GM23338 (cell line): Measurements from ENCODE around the gene RAB30. TPM values are rescaled to one million over a fixed set of nuclear protein-coding genes. Genes with fewer than 3 reads are reported as not detected.

Source experiments
- ATAC-seq: fragments of 200-7000 bp; cut with Tn5 transposase; 3 replicates; pipeline ENCODE4 v1.9.1; 2020
- DNase-seq: peaks from one replicate; pipeline ENCODE4 v3.0.0-alpha.2; 2015; ENCODE audit warnings: low spot score
- H2AFZ ChIP-seq: fragments of 200-600 bp; sonication (generic); 2 replicates; pipeline ENCODE4 v1.8.0; 2016; ENCODE audit warnings: antibody characterized with exemption, mild to moderate bottlenecking, moderate library complexity
- H3F3A ChIP-seq: fragments of 200-600 bp; sonication (generic); replicated peaks from 2 replicates; pipeline ENCODE4 v1.8.0; 2017; ENCODE audit warnings: antibody characterized with exemption, mixed run types, low read depth
- H3K27ac ChIP-seq: fragments of 200-600 bp; sonication (generic); 2 replicates; pipeline ENCODE4 v1.6.1; 2016; ENCODE audit warnings: low read depth
- H3K27me3 ChIP-seq: fragments of 200-600 bp; sonication (generic); 2 replicates; pipeline ENCODE4 v1.8.0; 2016; ENCODE audit warnings: mild to moderate bottlenecking, mixed run types, moderate library complexity; ENCODE audit not compliant: insufficient read depth
- H3K36me3 ChIP-seq: fragments of 200-600 bp; sonication (generic); 2 replicates; pipeline ENCODE4 v1.8.0; 2016; ENCODE audit warnings: mild to moderate bottlenecking; ENCODE audit not compliant: insufficient read depth
- H3K4me1 ChIP-seq: fragments of 200-600 bp; sonication (generic); 2 replicates; pipeline ENCODE4 v1.8.0; 2016; ENCODE audit warnings: mild to moderate bottlenecking, moderate library complexity; ENCODE audit not compliant: insufficient read depth
- H3K4me2 ChIP-seq: fragments of 200-600 bp; sonication (generic); 2 replicates; pipeline ENCODE4 v1.7.1; 2017; ENCODE audit warnings: mixed run types
- H3K4me3 ChIP-seq: fragments of 200-600 bp; sonication (generic); 2 replicates; pipeline ENCODE4 v1.6.1; 2016; ENCODE audit warnings: mixed run types
- H3K79me2 ChIP-seq: fragments of 200-600 bp; sonication (generic); replicated peaks from 2 replicates; pipeline ENCODE4 v1.8.0; 2017; ENCODE audit warnings: mild to moderate bottlenecking; ENCODE audit not compliant: insufficient read depth
- H3K9me2 ChIP-seq: fragments of 200-600 bp; sonication (generic); 2 replicates; pipeline ENCODE4 v1.8.0; 2017; ENCODE audit not compliant: insufficient read depth
- H4K20me1 ChIP-seq: fragments of 200-600 bp; sonication (generic); replicated peaks from 2 replicates; pipeline ENCODE4 v1.8.0; 2017; ENCODE audit warnings: mild to moderate bottlenecking; ENCODE audit not compliant: insufficient read depth
- H3K27ac Mint-ChIP-seq: 2 replicates; pipeline ENCODE4 v1.8.0; 2020; ENCODE audit warnings: inconsistent platforms, mild to moderate bottlenecking, moderate library complexity, mixed read lengths
- H3K27me3 Mint-ChIP-seq: 3 replicates; pipeline ENCODE4 v1.8.0; 2022; ENCODE audit warnings: low read depth, mild to moderate bottlenecking, moderate library complexity, mixed read lengths, inconsistent platforms; ENCODE audit not compliant: insufficient read depth, poor library complexity
- H3K36me3 Mint-ChIP-seq: 3 replicates; pipeline ENCODE4 v1.8.0; 2021; ENCODE audit warnings: low read depth, mild to moderate bottlenecking, inconsistent platforms, moderate library complexity, mixed read lengths
- H3K4me1 Mint-ChIP-seq: 3 replicates; pipeline ENCODE4 v1.8.0; 2020; ENCODE audit warnings: mild to moderate bottlenecking, inconsistent platforms, mixed read lengths
- H3K4me3 Mint-ChIP-seq: 3 replicates; pipeline ENCODE4 v1.8.0; 2021; ENCODE audit warnings: moderate library complexity, mild to moderate bottlenecking, inconsistent platforms, mixed read lengths
- H3K9me3 Mint-ChIP-seq: 3 replicates; pipeline ENCODE4 v1.8.0; 2020; ENCODE audit warnings: moderate library complexity, mild to moderate bottlenecking, inconsistent platforms, mixed read lengths
- CREB1 ChIP-seq: fragments of 250-450 bp; sonication (Bioruptor Pico); IDR thresholded peaks from 2 replicates; pipeline ENCODE4 v1.5.0; 2020; ENCODE audit warnings: low read depth, mild to moderate bottlenecking, moderate library complexity
- EZH2 ChIP-seq: fragments of 200-600 bp; sonication (generic); IDR thresholded peaks from one replicate; pipeline ENCODE4 v1.8.0; 2017; ENCODE audit warnings: antibody characterized with exemption, mild to moderate bottlenecking, low read depth; ENCODE audit not compliant: unreplicated experiment
- EZH2phosphoT487 ChIP-seq: fragments of 200-600 bp; sonication (generic); IDR thresholded peaks from one replicate; pipeline ENCODE4 v1.8.1; 2018; ENCODE audit warnings: antibody characterized with exemption; ENCODE audit not compliant: unreplicated experiment
- JUNB ChIP-seq: IDR thresholded peaks from one replicate; pipeline ENCODE4 v1.6.1; 2016; ENCODE audit warnings: antibody characterized with exemption; ENCODE audit not compliant: unreplicated experiment
- REST ChIP-seq: IDR thresholded peaks from one replicate; pipeline ENCODE4 v1.6.1; 2018; ENCODE audit warnings: antibody characterized with exemption; ENCODE audit not compliant: unreplicated experiment
- STAT1 ChIP-seq: IDR thresholded peaks from one replicate; pipeline ENCODE4 v1.6.1; 2016; ENCODE audit warnings: antibody characterized with exemption; ENCODE audit not compliant: unreplicated experiment
- ZNF114 ChIP-seq: fragments of 250-450 bp; sonication (Bioruptor Pico); IDR thresholded peaks from 2 replicates; pipeline ENCODE4 v1.5.0; 2020; ENCODE audit warnings: mild to moderate bottlenecking, moderate library complexity
- polyA plus RNA-seq: library from polyadenylated mRNA; unstranded; fragments of >200 nt; fragmentation: Nextera tagmentation; extraction: Ambion mirVana; gene quantifications from 2 replicates; pipeline ENCODE4 v1.2.1, GENCODE V29; 2016
- total RNA-seq: library from RNA; depleted of rRNA; stranded (reverse); fragments of >200 nt; shearing (Covaris generic); gene quantifications from 2 replicates; pipeline ENCODE4 v1.2.3, GENCODE V29; 2014
- TF ChIP-seq, protein P1 (sequence below), 2 experiments: fragments of 200-600 bp in 1 of 2; sonication (generic) in 1 of 2; conservative IDR thresholded peaks; 2 replicates each; pipeline versions ENCODE4 v1.5.1 to v1.6.1; 2016 to 2017; ENCODE audit warnings: antibody characterized with exemption in 2 of 2, low read depth in 2 of 2, mild to moderate bottlenecking in 2 of 2, moderate library complexity in 1 of 2
- TF ChIP-seq, protein P2 (sequence below): fragments of 250-450 bp; sonication (Bioruptor Pico); IDR thresholded peaks from 2 replicates; pipeline ENCODE4 v1.5.0; 2020; ENCODE audit warnings: mild to moderate bottlenecking, moderate library complexity

Gene RAB30
- total and polyA plus RNA-seq, 2 experiments from 2014 or later = 3.3 to 6.6 TPM

DNA sequence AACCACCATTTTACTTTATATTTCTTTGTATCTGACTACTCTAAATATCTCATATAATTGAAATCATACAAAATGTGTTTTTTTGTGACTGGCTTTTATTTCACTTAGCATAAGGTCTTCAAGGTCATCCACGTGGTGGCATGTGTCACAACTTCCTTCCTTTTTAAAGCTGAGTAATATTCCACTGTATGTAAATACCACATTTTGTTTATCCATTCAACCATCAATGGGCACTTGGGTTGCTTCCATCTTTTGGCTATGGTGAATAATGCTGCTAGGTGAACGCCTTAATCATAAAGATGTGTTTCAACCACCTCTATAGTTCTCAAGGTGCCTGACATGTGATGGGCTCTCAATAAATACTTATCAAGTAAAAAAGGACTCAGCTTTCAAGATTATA lies 15.5 kb downstream of the RAB30 start (continued):
- TF ChIP-seq REST (no peak), EZH2phosphoT487 (no peak), CREB1 (CRISPR knock-in tag) (no peak), ZNF114 (CRISPR knock-in tag) (no peak)
- TF ChIP-seq, protein P1, sequence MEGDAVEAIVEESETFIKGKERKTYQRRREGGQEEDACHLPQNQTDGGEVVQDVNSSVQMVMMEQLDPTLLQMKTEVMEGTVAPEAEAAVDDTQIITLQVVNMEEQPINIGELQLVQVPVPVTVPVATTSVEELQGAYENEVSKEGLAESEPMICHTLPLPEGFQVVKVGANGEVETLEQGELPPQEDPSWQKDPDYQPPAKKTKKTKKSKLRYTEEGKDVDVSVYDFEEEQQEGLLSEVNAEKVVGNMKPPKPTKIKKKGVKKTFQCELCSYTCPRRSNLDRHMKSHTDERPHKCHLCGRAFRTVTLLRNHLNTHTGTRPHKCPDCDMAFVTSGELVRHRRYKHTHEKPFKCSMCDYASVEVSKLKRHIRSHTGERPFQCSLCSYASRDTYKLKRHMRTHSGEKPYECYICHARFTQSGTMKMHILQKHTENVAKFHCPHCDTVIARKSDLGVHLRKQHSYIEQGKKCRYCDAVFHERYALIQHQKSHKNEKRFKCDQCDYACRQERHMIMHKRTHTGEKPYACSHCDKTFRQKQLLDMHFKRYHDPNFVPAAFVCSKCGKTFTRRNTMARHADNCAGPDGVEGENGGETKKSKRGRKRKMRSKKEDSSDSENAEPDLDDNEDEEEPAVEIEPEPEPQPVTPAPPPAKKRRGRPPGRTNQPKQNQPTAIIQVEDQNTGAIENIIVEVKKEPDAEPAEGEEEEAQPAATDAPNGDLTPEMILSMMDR (conservative IDR thresholded peaks at IDR 0.05; ENCODE audit: low read depth in 2 of 2) = no peak

GRCh38 chr11:83054904-83055380 lies 16.8 kb downstream of the RAB30 start:
- H3K27me3 Mint-ChIP-seq = no peaks in the 10 kb centered on the region
- H3K4me1 ChIP-seq = peaks cover 8% of the 10 kb centered on the region; the same call in 1 of the 2 replicates
- no peak overlapping the region for H3K27ac ChIP-seq
- peaks cover 8% of the 10 kb centered on the region for H3K4me1 Mint-ChIP-seq
- no peak for DNase-seq
- H4K20me1 ChIP-seq = no peaks in the 10 kb centered on the region
- H3K9me3 Mint-ChIP-seq = no peaks in the 10 kb centered on the region
- ATAC-seq = no peak
- H3K36me3 Mint-ChIP-seq = no peaks in the 10 kb centered on the region
- H3K27ac Mint-ChIP-seq = 0 out of 2 replicates have a peak overlapping the region, but pooled peaks have one; percentile 23
- no peak overlapping the region for H3K4me3 Mint-ChIP-seq
- no peaks in the 10 kb centered on the region for H3K9me2 ChIP-seq
- no peak overlapping the region for H3K4me3 ChIP-seq
- no peaks in the 10 kb centered on the region for H3K27me3 ChIP-seq
- no peak overlapping the region for H2AFZ ChIP-seq
- peaks cover 1% of the 10 kb centered on the region; the same call in 1 of the 2 replicates for H3K79me2 ChIP-seq
- no peaks in the 10 kb centered on the region for H3K36me3 ChIP-seq
- no peak overlapping the region for H3K4me2 ChIP-seq
- H3F3A ChIP-seq = no peaks in the 10 kb centered on the region
- no peak for TF ChIP-seq EZH2phosphoT487
- TF ChIP-seq JUNB = no peak
- TF ChIP-seq ZNF114 (CRISPR knock-in tag) = no peak
- TF ChIP-seq, protein P2, sequence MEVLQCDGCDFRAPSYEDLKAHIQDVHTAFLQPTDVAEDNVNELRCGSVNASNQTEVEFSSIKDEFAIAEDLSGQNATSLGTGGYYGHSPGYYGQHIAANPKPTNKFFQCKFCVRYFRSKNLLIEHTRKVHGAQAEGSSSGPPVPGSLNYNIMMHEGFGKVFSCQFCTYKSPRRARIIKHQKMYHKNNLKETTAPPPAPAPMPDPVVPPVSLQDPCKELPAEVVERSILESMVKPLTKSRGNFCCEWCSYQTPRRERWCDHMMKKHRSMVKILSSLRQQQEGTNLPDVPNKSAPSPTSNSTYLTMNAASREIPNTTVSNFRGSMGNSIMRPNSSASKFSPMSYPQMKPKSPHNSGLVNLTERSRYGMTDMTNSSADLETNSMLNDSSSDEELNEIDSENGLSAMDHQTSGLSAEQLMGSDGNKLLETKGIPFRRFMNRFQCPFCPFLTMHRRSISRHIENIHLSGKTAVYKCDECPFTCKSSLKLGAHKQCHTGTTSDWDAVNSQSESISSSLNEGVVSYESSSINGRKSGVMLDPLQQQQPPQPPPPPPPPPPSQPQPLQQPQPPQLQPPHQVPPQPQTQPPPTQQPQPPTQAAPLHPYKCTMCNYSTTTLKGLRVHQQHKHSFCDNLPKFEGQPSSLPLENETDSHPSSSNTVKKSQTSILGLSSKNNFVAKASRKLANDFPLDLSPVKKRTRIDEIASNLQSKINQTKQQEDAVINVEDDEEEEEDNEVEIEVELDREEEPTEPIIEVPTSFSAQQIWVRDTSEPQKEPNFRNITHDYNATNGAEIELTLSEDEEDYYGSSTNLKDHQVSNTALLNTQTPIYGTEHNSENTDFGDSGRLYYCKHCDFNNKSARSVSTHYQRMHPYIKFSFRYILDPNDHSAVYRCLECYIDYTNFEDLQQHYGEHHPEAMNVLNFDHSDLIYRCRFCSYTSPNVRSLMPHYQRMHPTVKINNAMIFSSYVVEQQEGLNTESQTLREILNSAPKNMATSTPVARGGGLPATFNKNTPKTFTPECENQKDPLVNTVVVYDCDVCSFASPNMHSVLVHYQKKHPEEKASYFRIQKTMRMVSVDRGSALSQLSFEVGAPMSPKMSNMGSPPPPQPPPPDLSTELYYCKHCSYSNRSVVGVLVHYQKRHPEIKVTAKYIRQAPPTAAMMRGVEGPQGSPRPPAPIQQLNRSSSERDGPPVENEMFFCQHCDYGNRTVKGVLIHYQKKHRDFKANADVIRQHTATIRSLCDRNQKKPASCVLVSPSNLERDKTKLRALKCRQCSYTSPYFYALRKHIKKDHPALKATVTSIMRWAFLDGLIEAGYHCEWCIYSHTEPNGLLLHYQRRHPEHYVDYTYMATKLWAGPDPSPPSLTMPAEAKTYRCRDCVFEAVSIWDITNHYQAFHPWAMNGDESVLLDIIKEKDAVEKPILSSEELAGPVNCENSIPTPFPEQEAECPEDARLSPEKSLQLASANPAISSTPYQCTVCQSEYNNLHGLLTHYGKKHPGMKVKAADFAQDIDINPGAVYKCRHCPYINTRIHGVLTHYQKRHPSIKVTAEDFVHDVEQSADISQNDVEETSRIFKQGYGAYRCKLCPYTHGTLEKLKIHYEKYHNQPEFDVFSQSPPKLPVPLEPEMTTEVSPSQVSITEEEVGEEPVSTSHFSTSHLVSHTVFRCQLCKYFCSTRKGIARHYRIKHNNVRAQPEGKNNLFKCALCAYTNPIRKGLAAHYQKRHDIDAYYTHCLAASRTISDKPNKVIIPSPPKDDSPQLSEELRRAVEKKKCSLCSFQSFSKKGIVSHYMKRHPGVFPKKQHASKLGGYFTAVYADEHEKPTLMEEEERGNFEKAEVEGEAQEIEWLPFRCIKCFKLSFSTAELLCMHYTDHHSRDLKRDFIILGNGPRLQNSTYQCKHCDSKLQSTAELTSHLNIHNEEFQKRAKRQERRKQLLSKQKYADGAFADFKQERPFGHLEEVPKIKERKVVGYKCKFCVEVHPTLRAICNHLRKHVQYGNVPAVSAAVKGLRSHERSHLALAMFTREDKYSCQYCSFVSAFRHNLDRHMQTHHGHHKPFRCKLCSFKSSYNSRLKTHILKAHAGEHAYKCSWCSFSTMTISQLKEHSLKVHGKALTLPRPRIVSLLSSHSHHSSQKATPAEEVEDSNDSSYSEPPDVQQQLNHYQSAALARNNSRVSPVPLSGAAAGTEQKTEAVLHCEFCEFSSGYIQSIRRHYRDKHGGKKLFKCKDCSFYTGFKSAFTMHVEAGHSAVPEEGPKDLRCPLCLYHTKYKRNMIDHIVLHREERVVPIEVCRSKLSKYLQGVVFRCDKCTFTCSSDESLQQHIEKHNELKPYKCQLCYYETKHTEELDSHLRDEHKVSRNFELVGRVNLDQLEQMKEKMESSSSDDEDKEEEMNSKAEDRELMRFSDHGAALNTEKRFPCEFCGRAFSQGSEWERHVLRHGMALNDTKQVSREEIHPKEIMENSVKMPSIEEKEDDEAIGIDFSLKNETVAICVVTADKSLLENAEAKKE = no peak
- TF ChIP-seq STAT1 = no peak
- no peak for TF ChIP-seq EZH2
- TF ChIP-seq CREB1 (CRISPR knock-in tag) = no peak
- TF ChIP-seq, protein P1 (conservative IDR thresholded peaks at IDR 0.05; ENCODE audit: low read depth in 2 of 2) = no peak
